ENCODE measurements around the gene DCTN2.

The DCTN2 gene

DNA sequence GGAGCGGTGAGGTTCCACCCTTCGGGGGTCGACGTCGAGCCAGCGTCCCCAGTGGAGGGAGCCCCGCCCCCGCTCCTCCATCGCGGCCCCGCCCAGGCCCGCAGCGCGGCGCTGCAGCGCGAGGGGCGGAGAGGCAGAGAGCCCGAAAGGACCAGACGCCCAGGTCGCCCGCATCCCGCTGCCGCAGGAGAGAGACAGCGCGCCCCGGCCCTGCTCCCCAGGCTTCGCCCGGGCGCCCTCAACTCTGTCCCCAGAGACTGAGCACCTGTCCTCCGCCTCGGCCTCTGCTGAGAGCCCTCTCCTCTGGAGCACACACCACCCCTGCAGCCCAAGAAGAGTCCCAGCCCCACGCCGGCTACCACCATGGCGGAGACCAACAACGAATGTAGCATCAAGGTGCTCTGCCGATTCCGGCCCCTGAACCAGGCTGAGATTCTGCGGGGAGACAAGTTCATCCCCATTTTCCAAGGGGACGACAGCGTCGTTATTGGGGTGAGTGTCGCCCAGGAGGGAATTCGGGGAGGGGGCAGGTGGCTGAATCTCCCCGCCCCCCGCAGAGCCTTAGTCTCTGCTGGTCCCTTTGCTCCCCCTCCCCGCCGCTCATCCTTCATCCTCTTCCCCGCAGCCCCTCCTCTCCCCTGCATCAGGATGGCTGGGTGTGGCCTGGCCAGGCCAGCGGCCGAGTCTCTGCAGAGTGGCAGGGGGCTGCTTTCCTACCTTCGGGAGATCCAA, 3.1 kb upstream of the DCTN2 start, which contains the start of gene KIF5A:
KIF5A (plus strand) TSS at position 136 of the 732 bp plus-strand sequence; CDS start at position 364, 228 bp downstream.
- DNase-seq (ENCODE audit: low read depth in 2 of 2): no peak

GRCh38 chr12:57549203-57549908, 2.4 kb upstream of the DCTN2 start:
- no peak for DNase-seq (ENCODE audit: low read depth in 2 of 2)

- DNase-seq (ENCODE audit: low read depth in 2 of 2): no peak
Observed at GRCh38 chr12:57548488-57548887, 1.5 kb upstream of the DCTN2 start.

DNA sequence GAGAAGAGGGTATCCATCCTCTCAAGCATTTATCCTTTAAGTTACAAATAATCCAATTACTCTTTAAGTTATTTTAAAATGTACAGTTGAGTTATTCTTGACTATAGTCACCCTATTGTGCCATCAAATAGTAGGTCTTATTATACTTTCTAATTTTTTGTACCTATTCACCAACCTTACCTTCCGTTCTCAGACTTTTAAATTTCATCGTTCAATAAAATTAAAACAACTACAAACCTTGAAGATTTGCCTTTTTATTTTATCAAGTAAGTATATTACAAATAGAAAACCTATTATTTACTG, 972 bp upstream of the DCTN2 start:
- DNase-seq (ENCODE audit: low read depth in 2 of 2): no peak

DNA sequence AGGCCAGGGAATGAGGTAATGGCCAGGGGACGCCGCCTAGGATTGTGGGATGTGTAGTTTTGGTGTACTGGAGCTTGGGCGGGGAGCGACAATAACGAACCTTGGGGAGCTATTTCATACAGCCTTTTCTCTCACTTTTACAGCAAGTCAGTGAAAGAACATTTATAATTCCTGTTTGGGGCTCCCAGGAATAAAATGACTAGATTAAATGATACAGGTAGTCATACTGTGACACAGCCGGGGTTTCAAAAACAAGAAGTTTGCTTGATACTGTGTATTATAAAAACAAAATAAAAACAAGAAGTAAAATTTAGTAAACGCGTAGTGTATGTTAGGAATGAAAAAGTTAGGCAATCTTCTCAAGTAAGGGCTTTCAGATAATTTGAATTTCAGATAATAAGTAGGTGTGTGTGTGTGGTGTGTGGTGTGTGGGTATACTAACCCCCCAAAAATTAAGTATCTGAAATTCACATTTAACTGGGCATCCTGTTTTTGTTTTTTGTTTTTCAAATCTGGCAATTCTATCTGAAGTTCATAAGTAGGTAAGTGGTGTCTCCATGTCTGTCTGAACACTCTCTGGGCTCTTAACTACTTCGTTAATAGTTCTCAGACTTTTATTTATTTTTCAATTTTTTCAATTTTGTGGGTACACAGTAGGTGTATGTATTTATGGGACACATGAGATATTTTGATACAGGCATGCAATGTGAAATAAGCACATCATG, 458 bp upstream of the DCTN2 start:
- no peak for DNase-seq (ENCODE audit: low read depth in 2 of 2)

- DNase-seq (ENCODE audit: low read depth in 2 of 2): no peak
Observed at GRCh38 chr12:57545809-57546437, 1.1 kb downstream of the DCTN2 start.

DNA sequence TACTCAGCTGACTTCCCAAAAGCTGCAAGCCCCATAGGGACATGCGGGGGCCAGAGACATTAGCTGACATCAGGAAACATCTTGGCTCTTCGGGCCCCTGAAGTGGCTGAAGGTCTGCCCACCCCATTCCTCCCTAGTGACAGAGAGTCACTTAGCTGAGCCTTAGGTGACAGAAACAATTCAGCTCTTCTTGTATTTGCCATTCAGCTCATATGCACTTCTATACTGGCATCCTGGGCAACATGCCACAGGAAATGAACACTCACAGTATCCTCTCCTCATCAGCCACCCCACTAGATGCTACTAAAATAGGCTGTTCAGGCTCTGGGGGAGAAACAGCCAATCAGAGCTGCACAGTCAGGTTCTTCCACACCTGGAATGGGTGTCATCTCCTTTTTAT, 3.4 kb downstream of the DCTN2 start:
- DNase-seq (ENCODE audit: low read depth in 2 of 2): no peak

- DNase-seq (ENCODE audit: low read depth in 2 of 2): no peak
Observed at GRCh38 chr12:57541717-57542116, 5.3 kb downstream of the DCTN2 start.

- no peak for DNase-seq (ENCODE audit: low read depth in 2 of 2)
Observed at GRCh38 chr12:57541001-57541400, 6.0 kb downstream of the DCTN2 start.

DNA sequence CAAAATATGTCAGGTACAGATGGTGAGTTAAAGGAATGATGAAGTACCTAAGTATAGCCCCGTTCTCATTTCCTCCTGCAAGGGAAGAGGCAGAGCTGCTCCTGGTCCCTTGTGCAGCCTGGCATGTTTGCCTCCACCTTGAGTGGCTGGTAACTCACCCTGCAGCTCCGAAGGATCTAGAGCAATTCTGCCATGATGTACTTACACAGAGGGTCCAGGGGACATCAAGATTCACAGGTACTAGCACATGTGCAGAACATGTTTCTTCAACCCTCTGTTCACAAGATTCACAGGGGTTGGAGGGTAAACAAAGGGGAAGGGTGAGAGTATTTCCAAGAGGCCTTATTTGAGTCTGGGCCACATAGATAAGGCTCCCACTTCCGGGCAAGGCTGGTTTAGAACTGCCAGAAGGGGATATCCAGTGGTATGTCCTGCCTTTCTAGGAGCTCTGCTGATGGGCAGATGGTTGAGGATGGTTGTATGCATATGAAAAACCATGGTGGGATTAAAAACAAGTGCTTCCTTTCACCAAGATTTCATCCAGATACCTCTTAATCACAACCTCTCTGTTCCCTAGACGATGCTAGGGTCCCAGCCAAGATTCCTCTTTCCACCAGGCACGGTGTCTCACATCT, 7.7 kb downstream of the DCTN2 start:
- no peak for DNase-seq (ENCODE audit: low read depth in 2 of 2)

DNA sequence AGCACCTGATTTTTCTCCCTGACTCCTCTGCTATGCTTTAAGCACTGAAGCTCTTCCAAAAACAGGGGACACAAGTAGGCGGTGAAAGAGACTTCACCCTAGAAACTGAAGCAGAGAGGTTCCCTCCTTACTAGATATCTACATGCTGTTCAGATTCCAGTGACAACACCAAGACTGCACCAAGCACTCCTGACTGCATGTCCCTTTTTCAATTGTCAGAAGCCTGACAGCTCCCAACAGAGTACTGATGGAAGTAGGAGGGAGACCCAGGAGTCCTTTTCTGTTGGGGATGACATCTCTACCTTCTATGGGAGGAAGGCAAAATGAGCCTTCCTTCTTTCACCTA, 10.4 kb downstream of the DCTN2 start:
- no peak for DNase-seq (ENCODE audit: low read depth in 2 of 2)

DNA sequence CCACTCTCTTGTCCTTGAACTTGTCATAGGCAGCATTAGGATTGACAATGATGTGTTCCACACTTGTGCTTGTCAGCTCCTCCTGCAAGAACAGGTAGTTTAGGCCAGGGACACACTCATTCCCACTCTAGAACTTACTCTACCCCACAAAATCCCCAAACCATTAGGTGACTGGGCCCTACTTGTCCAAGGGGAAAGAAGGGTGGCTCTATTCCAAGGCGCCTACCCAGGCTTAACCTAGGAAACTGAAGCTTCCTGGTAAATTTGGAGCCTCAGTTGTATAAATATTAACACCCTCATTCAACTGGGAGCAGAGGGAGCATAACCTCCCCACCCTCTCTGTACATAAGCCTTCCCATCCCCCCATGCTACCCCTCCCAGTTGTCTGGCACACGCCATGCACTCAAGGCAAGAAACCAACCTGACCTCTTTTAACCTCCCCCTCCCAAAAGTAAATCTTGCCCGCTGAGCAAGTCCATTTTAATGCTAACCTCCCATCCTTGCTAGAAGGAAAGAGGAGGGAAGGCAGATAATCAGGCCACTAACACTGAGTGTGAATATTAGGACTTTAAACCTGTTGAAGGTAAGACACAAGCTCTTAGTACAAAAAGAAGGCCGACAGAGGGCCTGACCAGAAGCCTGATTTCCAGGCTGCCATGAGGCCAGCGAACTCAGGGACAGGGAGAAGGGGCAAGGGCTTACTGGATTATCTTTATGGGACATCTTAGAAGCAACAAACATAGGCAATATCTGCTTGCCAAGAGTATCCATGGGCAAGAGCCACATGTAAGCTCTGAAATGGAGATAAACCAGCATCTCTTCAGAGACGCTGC, 11.0 kb downstream of the DCTN2 start:
- DNase-seq (ENCODE audit: low read depth in 2 of 2): no peak

DNA sequence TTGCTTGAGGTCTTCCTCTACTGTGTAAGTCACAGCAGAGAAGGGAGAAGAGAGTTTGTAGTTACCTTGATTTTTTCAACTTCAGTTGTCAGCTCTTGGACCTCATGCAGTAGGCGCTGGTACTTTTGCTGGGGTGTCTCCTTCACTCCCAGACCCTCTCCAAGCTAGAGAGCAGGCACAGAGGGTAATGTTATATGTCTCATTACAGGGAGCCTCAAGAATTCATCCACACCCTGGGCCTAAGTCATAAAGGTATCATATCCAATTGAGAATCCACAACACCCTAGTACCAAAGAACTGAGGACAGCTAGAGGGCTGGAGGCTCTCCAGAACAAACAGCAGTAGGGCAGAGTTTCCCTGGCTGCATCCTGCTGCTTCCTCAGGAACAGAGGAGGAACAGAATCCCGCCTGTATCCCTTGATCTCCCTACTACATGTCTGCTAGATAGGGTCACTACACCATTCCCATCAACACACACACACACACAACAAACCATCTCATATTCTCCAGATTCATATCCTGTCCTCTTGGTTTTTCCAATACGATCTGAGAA, 11.9 kb downstream of the DCTN2 start:
- no peak for DNase-seq (ENCODE audit: low read depth in 2 of 2)

DNA sequence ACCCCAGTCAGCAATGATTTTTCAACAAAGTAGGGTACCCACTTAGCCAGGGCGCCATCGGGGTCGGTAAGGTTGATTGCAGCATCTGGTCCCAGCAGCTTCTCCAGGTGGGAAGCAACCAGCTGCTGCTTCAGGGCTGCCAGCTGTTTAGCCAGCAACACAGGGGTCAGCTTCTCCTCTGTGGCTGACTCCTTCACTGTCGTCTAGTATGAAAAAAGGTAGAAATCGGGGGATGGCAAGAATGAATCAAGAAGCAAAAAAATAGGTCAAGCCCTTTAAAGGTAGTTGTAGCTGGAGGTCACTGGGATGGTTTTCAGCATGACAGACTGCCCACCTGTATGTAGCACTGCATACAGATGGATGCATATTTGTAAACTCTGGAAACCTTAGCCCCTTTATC, 12.7 kb downstream of the DCTN2 start:
- no peak for DNase-seq (ENCODE audit: low read depth in 2 of 2)

DNA sequence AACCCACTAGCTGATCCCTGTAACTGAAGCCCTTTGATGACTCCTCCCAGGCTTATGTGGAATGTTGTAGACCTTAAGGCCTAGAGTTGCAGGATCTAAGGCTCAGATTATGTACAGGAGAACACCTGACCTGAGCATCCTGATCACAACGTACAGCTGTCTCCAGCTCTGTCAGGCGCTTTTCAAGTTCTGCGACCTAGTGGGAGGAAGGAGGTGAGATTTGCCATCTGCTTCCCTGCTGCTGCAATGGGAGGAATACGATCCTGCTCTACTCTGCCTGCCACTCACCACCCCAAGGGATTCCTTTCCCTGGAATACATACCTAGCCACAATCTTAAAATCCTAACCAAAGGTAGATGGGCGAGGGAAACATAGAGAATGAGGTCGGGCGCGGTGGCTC, 13.9 kb downstream of the DCTN2 start:
- no peak for DNase-seq (ENCODE audit: low read depth in 2 of 2)

- DNase-seq (ENCODE audit: low read depth in 2 of 2): no peak
Observed at GRCh38 chr12:57531836-57532235, 15.2 kb downstream of the DCTN2 start.

DNA sequence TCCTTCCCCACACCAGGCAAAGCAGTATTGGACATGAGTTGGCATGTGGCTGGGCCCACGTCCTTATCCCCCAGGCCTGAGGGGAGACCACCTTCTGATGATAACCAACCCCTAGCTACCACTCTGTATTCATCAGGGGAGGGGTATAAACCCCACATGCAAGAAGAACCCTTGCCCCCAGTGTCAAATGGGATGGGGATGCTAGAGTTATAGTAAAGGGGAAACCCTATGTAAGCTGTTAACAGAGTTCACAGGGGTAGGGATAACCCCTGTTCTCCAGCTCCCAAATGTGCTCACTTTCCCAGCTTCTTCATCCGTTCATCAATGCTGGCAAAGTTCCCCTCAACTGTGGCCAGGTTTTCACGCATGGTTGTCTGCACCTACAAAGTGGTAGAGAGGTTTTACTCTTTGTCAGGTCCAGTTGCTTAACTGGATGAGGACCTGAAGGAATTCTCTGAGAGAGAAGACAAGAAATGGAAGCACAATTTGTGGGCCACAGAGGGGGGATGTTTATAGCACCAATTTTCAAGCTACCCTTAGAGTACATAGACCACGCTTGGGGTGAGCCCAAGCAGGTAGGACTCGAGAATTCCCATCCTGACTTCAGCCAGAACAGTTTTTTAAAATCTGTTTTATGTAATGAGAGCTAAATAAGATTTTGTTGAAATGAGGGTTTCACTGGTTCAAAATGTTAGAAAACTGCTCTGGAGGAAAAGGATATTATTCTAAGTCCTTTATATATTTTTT, 16.4 kb downstream of the DCTN2 start:
- DNase-seq (ENCODE audit: low read depth in 2 of 2): no peak

- DNase-seq (ENCODE audit: low read depth in 2 of 2): no peak
Observed at GRCh38 chr12:57529831-57530230, 17.2 kb downstream of the DCTN2 start.

- DNase-seq (ENCODE audit: low read depth in 2 of 2): no peak
Observed at GRCh38 chr12:57528831-57529555, 18.0 kb downstream of the DCTN2 start.

All from fibroblast of skin of left quadriceps (primary cell).